H9 (cell line): ENCODE data around the gene PELI2. TPM values are rescaled to one million over a fixed set of nuclear protein-coding genes. Genes with fewer than 3 reads are reported as not detected.

Experiments
- DNase-seq: peaks from one replicate; pipeline ENCODE4 v3.0.0-alpha.2; 2017
- H2AFZ ChIP-seq: one replicate; pipeline ENCODE4 v1.6.1; 2013; ENCODE audit warnings: mild to moderate bottlenecking, low read length, control low read depth, moderate library complexity
- H2AK5ac ChIP-seq: 2 replicates; pipeline ENCODE4 v1.6.1; 2013; ENCODE audit warnings: low read length, control low read depth, mixed read lengths; ENCODE audit not compliant: insufficient read length
- H2BK120ac ChIP-seq: one replicate; pipeline ENCODE4 v1.6.1; 2013; ENCODE audit warnings: low read depth, mild to moderate bottlenecking, low read length, control low read depth, inconsistent platforms; ENCODE audit not compliant: poor library complexity, severe bottlenecking
- H2BK12ac ChIP-seq: 2 replicates; pipeline ENCODE4 v1.6.1; 2013; ENCODE audit warnings: low read length, control low read depth, mixed read lengths, low read depth; ENCODE audit not compliant: insufficient read length
- H2BK15ac ChIP-seq: 2 replicates; pipeline ENCODE4 v1.6.1; 2013; ENCODE audit warnings: low read depth, low read length, control low read depth
- H2BK20ac ChIP-seq: one replicate; pipeline ENCODE4 v1.6.1; 2013; ENCODE audit warnings: low read depth, mild to moderate bottlenecking, low read length, control low read depth, inconsistent platforms; ENCODE audit not compliant: poor library complexity, severe bottlenecking
- H2BK5ac ChIP-seq: 2 replicates; pipeline ENCODE4 v1.6.1; 2013; ENCODE audit warnings: low read length, control low read depth, mixed read lengths; ENCODE audit not compliant: insufficient read length
- H3K14ac ChIP-seq: 2 replicates; pipeline ENCODE4 v1.6.1; 2013; ENCODE audit warnings: low read length, control low read depth; ENCODE audit not compliant: insufficient read depth
- H3K18ac ChIP-seq: 2 replicates; pipeline ENCODE4 v1.6.1; 2013; ENCODE audit warnings: low read depth, mild to moderate bottlenecking, mixed read lengths, low read length, control low read depth; ENCODE audit not compliant: insufficient read length
- H3K23ac ChIP-seq: 2 replicates; pipeline ENCODE4 v1.6.1; 2013; ENCODE audit warnings: low read length, control low read depth, mixed read lengths, low read depth; ENCODE audit not compliant: insufficient read length
- H3K23me2 ChIP-seq: 2 replicates; pipeline ENCODE4 v1.6.1; 2013; ENCODE audit warnings: low read depth, mild to moderate bottlenecking, mixed read lengths, low read length, control low read depth; ENCODE audit not compliant: insufficient read length, poor library complexity, severe bottlenecking
- H3K27ac ChIP-seq: 2 replicates; pipeline ENCODE4 v1.5.1; 2013; ENCODE audit warnings: low read length, control low read depth, mixed read lengths, low read depth; ENCODE audit not compliant: insufficient read length
- H3K27me3 ChIP-seq: 2 replicates; pipeline ENCODE4 v1.6.1; 2013; ENCODE audit warnings: low read length, control low read depth, inconsistent platforms; ENCODE audit not compliant: insufficient read depth
- H3K4ac ChIP-seq: 2 replicates; pipeline ENCODE4 v1.6.1; 2013; ENCODE audit warnings: low read depth, mild to moderate bottlenecking, control low read depth, inconsistent platforms, low read length, moderate library complexity
- H3K4me1 ChIP-seq: 2 replicates; pipeline ENCODE4 v1.6.1; 2013; ENCODE audit warnings: low read length, control low read depth, inconsistent platforms; ENCODE audit not compliant: insufficient read depth
- H3K4me2 ChIP-seq: 2 replicates; pipeline ENCODE4 v1.6.1; 2013; ENCODE audit warnings: low read length, control low read depth, mixed read lengths; ENCODE audit not compliant: insufficient read length, insufficient read depth
- H3K56ac ChIP-seq: 2 replicates; pipeline ENCODE4 v1.6.1; 2013; ENCODE audit warnings: low read depth, mild to moderate bottlenecking, mixed read lengths, low read length, control low read depth; ENCODE audit not compliant: insufficient read length
- H3K79me1 ChIP-seq: 2 replicates; pipeline ENCODE4 v1.6.1; 2013; ENCODE audit warnings: low read depth, mild to moderate bottlenecking, moderate library complexity, low read length, control low read depth, inconsistent platforms; ENCODE audit not compliant: insufficient read depth, poor library complexity, severe bottlenecking
- H3K79me2 ChIP-seq: 2 replicates; pipeline ENCODE4 v1.6.1; 2013; ENCODE audit warnings: low read length, control low read depth, inconsistent platforms; ENCODE audit not compliant: insufficient read depth
- H3K9ac ChIP-seq: 2 replicates; pipeline ENCODE4 v1.6.1; 2013; ENCODE audit warnings: low read length, control low read depth, mixed read lengths; ENCODE audit not compliant: insufficient read length; ENCODE audit errors: extremely low read depth
- H3K9me3 ChIP-seq: one replicate; pipeline ENCODE4 v1.6.1; 2013; ENCODE audit warnings: low read depth, low read length, inconsistent platforms; ENCODE audit not compliant: control insufficient read depth
- H3T11ph ChIP-seq: one replicate; pipeline ENCODE4 v1.6.1; 2013; ENCODE audit warnings: mild to moderate bottlenecking, low read length, control low read depth, inconsistent platforms
- H4K20me1 ChIP-seq: one replicate; pipeline ENCODE4 v1.6.1; 2013; ENCODE audit not compliant: control insufficient read depth, insufficient read length, insufficient read depth
- H4K5ac ChIP-seq: 2 replicates; pipeline ENCODE4 v1.6.1; 2013; ENCODE audit warnings: low read depth, mild to moderate bottlenecking, mixed read lengths, low read length, control low read depth; ENCODE audit not compliant: insufficient read length
- H4K8ac ChIP-seq: replicated peaks from 2 replicates; pipeline ENCODE4 v1.6.1; 2013; ENCODE audit warnings: low read length, control low read depth, mixed read lengths, low read depth; ENCODE audit not compliant: insufficient read length
- H4K91ac ChIP-seq: 2 replicates; pipeline ENCODE4 v1.6.1; 2013; ENCODE audit warnings: low read depth, mild to moderate bottlenecking, moderate library complexity, mixed read lengths, low read length, control low read depth; ENCODE audit not compliant: insufficient read length
- H3K27ac Mint-ChIP-seq, 3 experiments: 2 replicates in 2 of 3; 3 replicates in 1 of 3; pipeline ENCODE4 v1.8.0; 2020 to 2021; ENCODE audit warnings: mixed read lengths in 3 of 3, mild to moderate bottlenecking in 1 of 3, moderate library complexity in 1 of 3
- H3K27me3 Mint-ChIP-seq: 2 replicates; pipeline ENCODE4 v1.8.0; 2021; ENCODE audit warnings: low read depth, mild to moderate bottlenecking, moderate library complexity, mixed read lengths
- H3K36me3 Mint-ChIP-seq, 3 experiments: 2 replicates in 2 of 3; 3 replicates in 1 of 3; pipeline ENCODE4 v1.8.0; 2020 to 2021; ENCODE audit warnings: low read depth in 3 of 3, mixed read lengths in 3 of 3; ENCODE audit not compliant: insufficient read depth in 1 of 3
- H3K4me1 Mint-ChIP-seq, 2 experiments: 2 replicates each; pipeline ENCODE4 v1.8.0; 2020; ENCODE audit warnings: mixed read lengths in 2 of 2
- H3K4me3 Mint-ChIP-seq, 2 experiments: 2 replicates in 1 of 2; 3 replicates in 1 of 2; pipeline ENCODE4 v1.8.0; 2020 to 2021; ENCODE audit warnings: mild to moderate bottlenecking in 2 of 2, mixed read lengths in 2 of 2, moderate library complexity in 1 of 2
- H3K9me3 Mint-ChIP-seq, 2 experiments: 2 replicates in 1 of 2; 3 replicates in 1 of 2; pipeline ENCODE4 v1.8.0; 2020; ENCODE audit warnings: mild to moderate bottlenecking in 2 of 2, mixed read lengths in 2 of 2, moderate library complexity in 1 of 2
- WGBS: extraction: QIAGEN DNeasy Blood & Tissue Kit; methylation state at CpG from one replicate; pipeline ENCODE4 v1.1.7; 2013; ENCODE audit warnings: missing lambda C conversion rate, low lambda C conversion rate, mixed read lengths; ENCODE audit not compliant: insufficient read length; ENCODE audit errors: extremely low coverage; 5-methylcytosine and 5-hydroxymethylcytosine counted together
- total RNA-seq: library from RNA; stranded (reverse); gene quantifications from 2 replicates; pipeline ENCODE4 v1.2.1, GENCODE V29; 2021
- TF ChIP-seq, protein P1 (sequence below): fragments of 200-600 bp; sonication (generic); conservative IDR thresholded peaks from 3 replicates; pipeline ENCODE4 v1.8.0; 2021; ENCODE audit warnings: antibody characterized with exemption, mild to moderate bottlenecking

Gene PELI2
- total RNA-seq, 1 experiment from 2014 or later, result 18.0 TPM

DNA sequence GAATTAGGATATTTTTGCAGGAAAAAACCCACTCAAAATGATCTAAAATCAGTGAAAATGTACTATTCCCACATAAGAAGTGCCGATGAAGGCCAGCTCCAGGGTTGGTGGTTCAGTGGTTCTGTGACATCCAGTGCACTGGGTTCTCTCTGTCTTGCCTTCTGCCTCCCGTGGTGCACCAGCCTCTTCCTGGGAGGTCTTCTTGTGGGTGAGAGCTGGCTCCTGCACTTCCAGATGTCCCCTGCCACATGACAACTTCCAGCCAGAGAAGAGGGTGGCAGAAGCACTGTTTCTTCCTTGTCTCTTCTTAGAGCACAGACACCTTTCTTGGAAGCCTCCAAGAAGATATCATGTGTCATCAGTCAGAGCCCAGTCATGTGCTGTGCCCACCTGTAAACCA lies 170.9 kb downstream of the PELI2 start:
- no peak overlapping the region for H3K4me3 Mint-ChIP-seq
- Histone ChIP-seq H3K9ac (no peak overlapping the region), H2AK5ac (no peak overlapping the region), H3K27ac (no peak overlapping the region), H2BK12ac (no peak overlapping the region), H3K18ac (no peak overlapping the region), H3K27me3 (no peaks in the 10 kb centered on the region), H3K9me3 (no peaks in the 10 kb centered on the region), H4K5ac (no peak overlapping the region), H3K23me2 (no peaks in the 10 kb centered on the region), H3K4me2 (no peak overlapping the region), H3K14ac (no peak overlapping the region), H2BK5ac (no peak overlapping the region), H3K4me1 (no peaks in the 10 kb centered on the region), H3K79me2 (no peaks in the 10 kb centered on the region), H4K20me1 (no peaks in the 10 kb centered on the region), H3K56ac (no peak overlapping the region), H3K79me1 (no peaks in the 10 kb centered on the region), H3K4ac (no peak overlapping the region), H3K23ac (no peak overlapping the region), H2BK15ac (no peak overlapping the region), H4K91ac (no peak overlapping the region), H3T11ph (no peak overlapping the region), H2BK120ac (no peak overlapping the region), H4K8ac (no peak overlapping the region), H2AFZ (no peak overlapping the region), H2BK20ac (no peak overlapping the region)
- no peaks in the 10 kb centered on the region for H3K9me3 Mint-ChIP-seq
- no peaks in the 10 kb centered on the region for H3K27me3 Mint-ChIP-seq
- DNase-seq, result no peak
- TF ChIP-seq, protein P1, sequence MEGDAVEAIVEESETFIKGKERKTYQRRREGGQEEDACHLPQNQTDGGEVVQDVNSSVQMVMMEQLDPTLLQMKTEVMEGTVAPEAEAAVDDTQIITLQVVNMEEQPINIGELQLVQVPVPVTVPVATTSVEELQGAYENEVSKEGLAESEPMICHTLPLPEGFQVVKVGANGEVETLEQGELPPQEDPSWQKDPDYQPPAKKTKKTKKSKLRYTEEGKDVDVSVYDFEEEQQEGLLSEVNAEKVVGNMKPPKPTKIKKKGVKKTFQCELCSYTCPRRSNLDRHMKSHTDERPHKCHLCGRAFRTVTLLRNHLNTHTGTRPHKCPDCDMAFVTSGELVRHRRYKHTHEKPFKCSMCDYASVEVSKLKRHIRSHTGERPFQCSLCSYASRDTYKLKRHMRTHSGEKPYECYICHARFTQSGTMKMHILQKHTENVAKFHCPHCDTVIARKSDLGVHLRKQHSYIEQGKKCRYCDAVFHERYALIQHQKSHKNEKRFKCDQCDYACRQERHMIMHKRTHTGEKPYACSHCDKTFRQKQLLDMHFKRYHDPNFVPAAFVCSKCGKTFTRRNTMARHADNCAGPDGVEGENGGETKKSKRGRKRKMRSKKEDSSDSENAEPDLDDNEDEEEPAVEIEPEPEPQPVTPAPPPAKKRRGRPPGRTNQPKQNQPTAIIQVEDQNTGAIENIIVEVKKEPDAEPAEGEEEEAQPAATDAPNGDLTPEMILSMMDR, result no peak
- H3K27ac Mint-ChIP-seq, result no peak overlapping the region
- no peaks in the 10 kb centered on the region for H3K4me1 Mint-ChIP-seq
- H3K36me3 Mint-ChIP-seq, result peaks cover 0 to 5% (median 0%) of the 10 kb centered on the region in 3 experiments; a peak in 2 of 7 replicates
- WGBS, result no CpG with 5 or more reads among the region's 2 CpGs
